Upper lobe of left lung (tissue), 6 donors: ENCODE measurements around the gene ARL6IP6. TPM values are rescaled to one million over a fixed set of nuclear protein-coding genes. Genes with fewer than 3 reads are reported as not detected.
"Not testable (repeated sequence)": the region's sequence is repeated elsewhere in the genome, so short reads cannot be mapped to it uniquely, and the experiment has no call there.

Experiments used
- ATAC-seq, 2 donors: fragments of 200-7000 bp; cut with Tn5 transposase; one replicate each; pipeline ENCODE4 v1.9.1; 2022; ENCODE audit warnings: mild to moderate bottlenecking in 2 of 2, moderate library complexity in 2 of 2; ENCODE audit not compliant: low FRiP score in 2 of 2
- DNase-seq, 2 donors: peaks; one replicate each; pipeline ENCODE4 v3.0.0-alpha.2; 2019 to 2020
- H3K27ac ChIP-seq, 4 donors: fragments of 200-600 bp; sonication (generic); one replicate each; pipeline ENCODE4 v1.5.1; 2016 to 2019
- H3K27me3 ChIP-seq, 4 donors: fragments of 200-600 bp; sonication (generic); one replicate each; pipeline ENCODE4 v1.5.1; 2017 to 2019
- H3K36me3 ChIP-seq, 4 donors: fragments of 200-600 bp; sonication (generic); one replicate each; pipeline ENCODE4 v1.5.1; 2016 to 2019
- H3K4me1 ChIP-seq, 4 donors: fragments of 200-600 bp; sonication (generic); one replicate each; pipeline ENCODE4 v1.5.1; 2018 to 2019
- H3K4me3 ChIP-seq, 4 donors: fragments of 200-600 bp; sonication (generic); one replicate each; pipeline ENCODE4 v1.5.1; 2017 to 2019; ENCODE audit warnings: mild to moderate bottlenecking in 2 of 4, moderate library complexity in 1 of 4
- H3K9me3 ChIP-seq, 4 donors: fragments of 200-600 bp; sonication (generic); one replicate each; pipeline ENCODE4 v1.5.1; 2018 to 2019
- EP300 ChIP-seq, 4 donors: sonication (generic); formaldehyde crosslinking; IDR thresholded peaks; one replicate each; pipeline ENCODE4 v1.5.1; 2017; ENCODE audit warnings: antibody characterized with exemption in 4 of 4, control low read depth in 2 of 4
- POLR2A ChIP-seq, 4 donors: fragments of 450-650 bp; IDR thresholded peaks; one replicate each; pipeline ENCODE4 v1.5.1; 2016 to 2017; ENCODE audit warnings: antibody characterized with exemption in 4 of 4, mild to moderate bottlenecking in 2 of 4
- POLR2AphosphoS5 ChIP-seq, 2 donors: sonication (generic); formaldehyde crosslinking; IDR thresholded peaks; one replicate each; pipeline ENCODE4 v1.5.1; 2017; ENCODE audit warnings: antibody characterized with exemption in 2 of 2
- WGBS, 2 donors: methylation state at CpG; one replicate each; pipeline ENCODE4 v1.1.5; 2017 to 2018; 5-methylcytosine and 5-hydroxymethylcytosine counted together
- total RNA-seq, 6 donors: library from RNA; depleted of rRNA in 4 of 6; stranded (reverse); fragments of >200 nt in 4 of 6; gene quantifications; one replicate each; pipeline versions ENCODE4 v1.1.0 to v1.2.1, GENCODE V29; 2016 to 2021
- TF ChIP-seq, protein P1 (sequence below), 6 experiments: fragments of 450-650 bp in 4 of 6; fragments of 200-600 bp in 2 of 6; sonication (generic) in 2 of 6; IDR thresholded peaks; one replicate each; pipeline ENCODE4 v1.5.1; 2016 to 2019; ENCODE audit warnings: antibody characterized with exemption in 6 of 6
- donor health status: DM: no; HTN: no; CAD: no; lungs with moderate emphysema.
- donor health status: DM: no; HTN: yes; CAD: no; lungs with severe emphysema.

Gene ARL6IP6
- total RNA-seq, 6 donors from 2014 or later, result 7.5 to 27.4 (median 20.0) TPM

DNA sequence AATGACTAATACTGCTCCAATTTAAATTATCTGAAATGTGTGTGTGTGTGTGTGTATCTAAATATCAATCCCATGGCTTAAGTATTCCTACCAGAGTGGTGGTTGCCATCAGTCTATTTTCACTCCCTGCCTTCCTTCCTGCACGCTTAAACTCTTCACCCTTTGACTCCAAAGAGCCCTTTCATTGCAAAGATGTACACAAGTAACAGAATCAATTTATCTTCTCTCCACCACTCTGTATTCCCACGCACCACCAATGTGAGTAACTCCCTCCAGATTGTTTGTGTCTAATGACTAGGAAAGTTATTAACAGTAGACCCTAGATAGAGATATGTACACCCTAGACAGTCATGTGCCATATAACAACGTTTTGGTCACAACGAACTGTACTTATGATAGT is 42.8 kb downstream of the ARL6IP6 start:
- Histone ChIP-seq H3K4me3 (no peak overlapping the region), H3K4me1 (no peaks in the 10 kb centered on the region), H3K27ac (no peak overlapping the region), H3K36me3 (peaks cover 0 to 29% (median 5%) of the 10 kb centered on the region in 4 donors), H3K9me3 (no peaks in the 10 kb centered on the region), H3K27me3 (no peaks in the 10 kb centered on the region)
- DNase-seq (no peak), ATAC-seq (no peak)
- TF ChIP-seq, protein P1, sequence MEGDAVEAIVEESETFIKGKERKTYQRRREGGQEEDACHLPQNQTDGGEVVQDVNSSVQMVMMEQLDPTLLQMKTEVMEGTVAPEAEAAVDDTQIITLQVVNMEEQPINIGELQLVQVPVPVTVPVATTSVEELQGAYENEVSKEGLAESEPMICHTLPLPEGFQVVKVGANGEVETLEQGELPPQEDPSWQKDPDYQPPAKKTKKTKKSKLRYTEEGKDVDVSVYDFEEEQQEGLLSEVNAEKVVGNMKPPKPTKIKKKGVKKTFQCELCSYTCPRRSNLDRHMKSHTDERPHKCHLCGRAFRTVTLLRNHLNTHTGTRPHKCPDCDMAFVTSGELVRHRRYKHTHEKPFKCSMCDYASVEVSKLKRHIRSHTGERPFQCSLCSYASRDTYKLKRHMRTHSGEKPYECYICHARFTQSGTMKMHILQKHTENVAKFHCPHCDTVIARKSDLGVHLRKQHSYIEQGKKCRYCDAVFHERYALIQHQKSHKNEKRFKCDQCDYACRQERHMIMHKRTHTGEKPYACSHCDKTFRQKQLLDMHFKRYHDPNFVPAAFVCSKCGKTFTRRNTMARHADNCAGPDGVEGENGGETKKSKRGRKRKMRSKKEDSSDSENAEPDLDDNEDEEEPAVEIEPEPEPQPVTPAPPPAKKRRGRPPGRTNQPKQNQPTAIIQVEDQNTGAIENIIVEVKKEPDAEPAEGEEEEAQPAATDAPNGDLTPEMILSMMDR (IDR thresholded peaks at IDR 0.05), result no peak
- TF ChIP-seq POLR2A (IDR thresholded peaks at IDR 0.05) (no peak), EP300 (IDR thresholded peaks at IDR 0.05) (no peak), POLR2AphosphoS5 (IDR thresholded peaks at IDR 0.05) (no peak)
- 84 to 87% methylated on average over 4 of the region's 4 CpGs for WGBS, 2 donors

DNA sequence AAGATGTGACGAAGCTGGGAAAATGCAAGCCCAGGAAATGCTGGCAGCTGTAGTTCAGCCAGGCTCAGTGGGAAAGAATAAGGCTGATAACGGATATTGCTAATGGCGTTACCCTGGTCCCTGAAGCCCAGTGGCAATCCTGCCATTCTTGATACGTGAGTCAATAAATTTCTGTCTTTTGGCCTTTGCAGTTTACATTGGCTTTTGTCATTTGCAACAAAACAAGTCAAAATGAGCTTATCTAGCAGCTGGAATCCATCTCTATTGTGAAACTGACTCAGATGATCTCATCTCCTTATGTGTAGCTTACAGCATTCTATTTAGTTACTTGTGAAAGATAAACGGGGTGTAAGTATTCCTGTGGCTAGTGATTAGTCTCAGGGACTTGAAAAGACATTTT is 43.8 kb downstream of the ARL6IP6 start:
- WGBS, 2 donors, result 74 to 76% methylated on average over 5 of the region's 5 CpGs
- Histone ChIP-seq H3K4me1 (no peaks in the 10 kb centered on the region), H3K27me3 (no peaks in the 10 kb centered on the region), H3K36me3 (peaks cover 0 to 20% (median under 1%) of the 10 kb centered on the region in 4 donors), H3K9me3 (no peaks in the 10 kb centered on the region), H3K4me3 (no peak overlapping the region), H3K27ac (peak overlapping the region in 1 of 4 donors; percentile 1)
- no peak for DNase-seq
- peak in 1 of 2 donors; percentile 84 for ATAC-seq
- TF ChIP-seq POLR2AphosphoS5 (IDR thresholded peaks at IDR 0.05) (no peak), POLR2A (IDR thresholded peaks at IDR 0.05) (no peak), EP300 (IDR thresholded peaks at IDR 0.05) (no peak)
- TF ChIP-seq, protein P1 (IDR thresholded peaks at IDR 0.05), result no peak

DNA sequence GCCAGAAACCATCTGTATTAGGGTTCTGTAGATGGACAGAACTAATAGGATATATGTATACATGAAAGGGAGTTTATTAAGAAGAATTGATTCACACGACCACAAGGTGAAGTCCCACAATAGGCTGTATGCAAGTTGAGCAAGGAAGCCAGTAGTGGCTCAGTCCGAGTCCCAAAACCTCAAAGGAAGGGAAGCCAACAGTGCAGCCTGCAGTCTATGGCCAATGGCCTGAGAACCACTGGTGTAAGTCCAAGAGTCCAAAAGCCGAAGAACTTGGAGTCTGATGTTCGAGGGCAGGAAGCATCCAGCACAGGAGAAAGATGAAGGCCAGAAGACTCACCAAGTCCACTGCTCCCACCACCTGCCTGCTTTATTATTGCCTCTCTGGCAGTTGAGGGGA is 44.8 kb downstream of the ARL6IP6 start:
- 83 to 94% methylated on average over 4 of the region's 4 CpGs for WGBS, 2 donors
- H3K36me3 ChIP-seq, result peaks cover 0 to 12% (median 0%) of the 10 kb centered on the region in 4 donors
- not testable (repeated sequence) for H3K9me3 ChIP-seq, H3K27me3 ChIP-seq, H3K4me3 ChIP-seq, DNase-seq, H3K4me1 ChIP-seq, ATAC-seq, H3K27ac ChIP-seq

DNA sequence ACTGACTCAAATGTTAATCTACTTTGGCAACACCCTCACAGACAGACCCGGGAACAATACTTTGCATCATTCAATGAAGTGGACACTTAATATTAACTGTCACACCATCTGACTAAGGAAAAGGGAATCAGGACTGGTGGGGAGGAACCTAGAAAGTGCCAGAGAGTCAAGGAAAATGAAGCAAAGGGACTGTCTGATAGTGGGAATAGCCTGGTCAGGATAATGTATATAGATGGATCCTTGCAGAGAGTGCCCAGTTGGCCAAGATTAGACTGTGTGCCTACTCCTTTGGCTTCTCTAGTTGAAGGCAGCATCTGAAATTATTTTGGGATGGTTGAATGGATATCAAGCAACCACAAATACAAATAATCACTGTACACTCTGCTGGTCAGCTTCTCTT is 45.2 kb downstream of the ARL6IP6 start:
- H3K4me3 ChIP-seq, result no peak overlapping the region

DNA sequence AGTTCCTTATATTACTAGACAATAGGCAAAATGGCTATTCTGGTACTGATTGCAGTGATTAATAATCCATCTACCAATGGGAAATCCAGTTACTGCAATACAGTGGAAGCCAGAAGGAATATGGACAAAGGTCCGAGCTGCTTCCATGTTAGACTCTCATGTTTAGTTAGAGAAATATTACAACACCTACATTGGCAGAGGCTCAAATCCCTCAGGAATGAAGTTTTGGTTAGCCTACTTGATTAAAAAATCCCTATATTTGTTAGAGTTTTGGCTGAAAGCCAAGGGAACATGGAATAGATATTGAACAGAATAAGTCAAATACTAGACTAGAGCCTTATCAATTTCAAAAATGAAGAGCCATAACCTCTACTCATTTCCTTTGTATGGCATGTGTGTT is 48.5 kb downstream of the ARL6IP6 start:
- DNase-seq (no peak), ATAC-seq (no peak)
- peaks cover 0 to 4% (median 0%) of the 10 kb centered on the region in 4 donors for H3K36me3 ChIP-seq
- H3K9me3 ChIP-seq, result no peaks in the 10 kb centered on the region
- no peak overlapping the region for H3K27ac ChIP-seq
- no peak overlapping the region for H3K4me3 ChIP-seq
- TF ChIP-seq, protein P1 (IDR thresholded peaks at IDR 0.05), result no peak
- TF ChIP-seq EP300 (IDR thresholded peaks at IDR 0.05) (no peak), POLR2AphosphoS5 (IDR thresholded peaks at IDR 0.05) (no peak), POLR2A (IDR thresholded peaks at IDR 0.05) (no peak)
- no peaks in the 10 kb centered on the region for H3K4me1 ChIP-seq
- WGBS, 2 donors, result 56 to 65% methylated on average over 1 of the region's 1 CpG
- H3K27me3 ChIP-seq, result no peaks in the 10 kb centered on the region

More for the DNA sequence above, 45.2 kb downstream of the ARL6IP6 start:
- DNase-seq (no peak), ATAC-seq (no peak)
- no peaks in the 10 kb centered on the region for H3K4me1 ChIP-seq
- H3K27me3 ChIP-seq, result no peaks in the 10 kb centered on the region
- WGBS, 2 donors, result 93 to 100% methylated on average over 1 of the region's 1 CpG
- peaks cover 0 to 12% (median 0%) of the 10 kb centered on the region in 4 donors for H3K36me3 ChIP-seq
- no peak overlapping the region for H3K27ac ChIP-seq
- TF ChIP-seq EP300 (IDR thresholded peaks at IDR 0.05) (no peak), POLR2A (IDR thresholded peaks at IDR 0.05) (no peak), POLR2AphosphoS5 (IDR thresholded peaks at IDR 0.05) (no peak)
- TF ChIP-seq, protein P1 (IDR thresholded peaks at IDR 0.05), result no peak
- H3K9me3 ChIP-seq, result no peaks in the 10 kb centered on the region
